ENCODE data around the gene PTPN6. TPM values are rescaled to one million over a fixed set of nuclear protein-coding genes. Genes with fewer than 3 reads are reported as not detected.

Gene PTPN6
- total and polyA plus RNA-seq, 9 of the 15 experiments (the other 6 are each of a cell fraction or from before 2014, with no cell fraction given): 1.5 to 5.1 (median 3.9) TPM

GRCh38 chr12:6965026-6965661 is 14.0 kb downstream of the PTPN6 start (continued):
- no peak for TF ChIP-seq CLOCK (CRISPR knock-in tag; IDR thresholded peaks at IDR 0.05; ENCODE audit: borderline replicate concordance)
- TF ChIP-seq MED1 (CRISPR knock-in tag; IDR thresholded peaks at IDR 0.05; ENCODE audit: borderline replicate concordance): no peak
- no peak for TF ChIP-seq BMI1 (IDR thresholded peaks at IDR 0.05; ENCODE audit: low read length)
- TF ChIP-seq THRB (CRISPR knock-in tag; conservative IDR thresholded peaks at IDR 0.05): 0 out of 2 replicates have a peak, but pooled peaks have one; percentile 22
- no peak for TF ChIP-seq EWSR1 (IDR thresholded peaks at IDR 0.05; ENCODE audit: borderline replicate concordance, low read depth, partially characterized antibody)
- no peak for TF ChIP-seq ZHX1 (conservative IDR thresholded peaks at IDR 0.05; ENCODE audit: low read length)
- TF ChIP-seq BRF2 (IDR thresholded peaks at IDR 0.05; ENCODE audit: borderline replicate concordance, insufficient read depth, insufficient read length): no peak
- peak; percentile 62; the same call in 1 of the 2 replicates for TF ChIP-seq REST (IDR thresholded peaks at IDR 0.05; ENCODE audit: borderline replicate concordance)
- no peak for TF ChIP-seq REST (CRISPR knock-in tag; IDR thresholded peaks at IDR 0.05; ENCODE audit: low read depth)
- TF ChIP-seq ZBTB17 (CRISPR knock-in tag; IDR thresholded peaks at IDR 0.05): peak; percentile 47; the same call in 1 of the 2 replicates

Measured in K562 (cell line).